CD4-positive, alpha-beta T cell (primary cell): Measurements from ENCODE around the gene TPGS2. TPM values are rescaled to one million over a fixed set of nuclear protein-coding genes. Genes with fewer than 3 reads are reported as not detected.

ENCODE experiments used
- ATAC-seq: fragments of 200-7000 bp; cut with Tn5 transposase; one replicate; pipeline ENCODE4 v1.10.0; 2022; ENCODE audit warnings: mild to moderate bottlenecking; ENCODE audit not compliant: poor library complexity
- CTCF ChIA-PET: fragments of 350-600 bp; sonication (Branson Sonifier 250); formaldehyde crosslinking; loops from one replicate; lab custom pipeline; 2021; ENCODE audit warnings: antibody characterized with exemption, inconsistent platforms; lab: Charles Lee
- POLR2A ChIA-PET: fragments of 350-600 bp; sonication (Branson Sonifier 250); formaldehyde crosslinking; loops from one replicate; lab custom pipeline; 2021; ENCODE audit warnings: antibody characterized with exemption, inconsistent platforms; lab: Charles Lee
- DNase-seq, 14 experiments: peaks; one replicate each; pipeline ENCODE4 v3.0.0-alpha.2; 2013 to 2020; ENCODE audit warnings: mixed read lengths in 2 of 14
- H3K27ac ChIP-seq, 2 donors: one replicate each; pipeline versions ENCODE4 v1.5.1 to v1.7.0; 2013; ENCODE audit warnings: low read length in 2 of 2, low read depth in 1 of 2, mild to moderate bottlenecking in 1 of 2
- H3K27me3 ChIP-seq, 2 experiments: 1 replicate in 1 of 2; 2 replicates in 1 of 2; pipeline versions ENCODE4 v1.6.1 to v1.7.0; 2013; ENCODE audit warnings: low read length in 2 of 2, control low read depth in 1 of 2, mild to moderate bottlenecking in 1 of 2, moderate library complexity in 1 of 2; ENCODE audit not compliant: insufficient read depth in 2 of 2, control insufficient read depth in 1 of 2
- H3K36me3 ChIP-seq: one replicate; pipeline ENCODE4 v1.6.1; 2013; ENCODE audit warnings: low read length, control low read depth; ENCODE audit not compliant: insufficient read depth
- H3K4me1 ChIP-seq: one replicate; pipeline ENCODE4 v1.6.1; 2013; ENCODE audit warnings: low read length, control low read depth; ENCODE audit not compliant: insufficient read depth
- H3K4me3 ChIP-seq: one replicate; pipeline ENCODE4 v1.5.1; 2013; ENCODE audit warnings: mild to moderate bottlenecking, low read length, moderate library complexity
- H3K9me3 ChIP-seq, 2 experiments: 1 replicate in 1 of 2; 2 replicates in 1 of 2; pipeline versions ENCODE4 v1.6.1 to v1.7.0; 2013; ENCODE audit warnings: low read length in 2 of 2, mild to moderate bottlenecking in 2 of 2, control low read depth in 1 of 2, moderate library complexity in 1 of 2; ENCODE audit not compliant: control insufficient read depth in 1 of 2, insufficient read depth in 1 of 2
- H3K27ac Mint-ChIP-seq: one replicate; pipeline ENCODE4 v1.8.0; 2020; ENCODE audit warnings: mixed read lengths
- H3K27me3 Mint-ChIP-seq: one replicate; pipeline ENCODE4 v1.8.0; 2021; ENCODE audit warnings: mixed read lengths
- H3K36me3 Mint-ChIP-seq: one replicate; pipeline ENCODE4 v1.8.0; 2021; ENCODE audit warnings: low read depth, mixed read lengths
- H3K4me1 Mint-ChIP-seq: one replicate; pipeline ENCODE4 v1.8.0; 2021; ENCODE audit warnings: low read depth, mixed read lengths
- H3K4me3 Mint-ChIP-seq: one replicate; pipeline ENCODE4 v1.8.0; 2020; ENCODE audit warnings: mild to moderate bottlenecking, mixed read lengths
- H3K9me3 Mint-ChIP-seq: one replicate; pipeline ENCODE4 v1.8.0; 2020; ENCODE audit warnings: mixed read lengths
- intact Hi-C, 2 experiments: fragments of 100-400 bp; cut with DNase I in 1 of 2; cut with micrococcal nuclease in 1 of 2; formaldehyde crosslinking; loops; one replicate each; pipeline versions ENCODE4 v1.15.1 to v1.9.0; 2023 to 2025; cut with DNase I, micrococcal nuclease
- total RNA-seq, 174 experiments: library from RNA in 2 of 174; stranded (reverse) in 2 of 174; gene quantifications; one replicate each; pipeline ENCODE4 v1.2.3 and lab custom pipeline; 2021 to 2026
- TF ChIP-seq, protein P1 (sequence below): fragments of 200-600 bp; IDR thresholded peaks from one replicate; pipeline ENCODE4 v1.8.0; 2022; ENCODE audit warnings: antibody characterized with exemption, mild to moderate bottlenecking

TPGS2 gene
- total RNA-seq, 2 experiments from 2014 or later = 16.4 to 19.0 TPM

DNA sequence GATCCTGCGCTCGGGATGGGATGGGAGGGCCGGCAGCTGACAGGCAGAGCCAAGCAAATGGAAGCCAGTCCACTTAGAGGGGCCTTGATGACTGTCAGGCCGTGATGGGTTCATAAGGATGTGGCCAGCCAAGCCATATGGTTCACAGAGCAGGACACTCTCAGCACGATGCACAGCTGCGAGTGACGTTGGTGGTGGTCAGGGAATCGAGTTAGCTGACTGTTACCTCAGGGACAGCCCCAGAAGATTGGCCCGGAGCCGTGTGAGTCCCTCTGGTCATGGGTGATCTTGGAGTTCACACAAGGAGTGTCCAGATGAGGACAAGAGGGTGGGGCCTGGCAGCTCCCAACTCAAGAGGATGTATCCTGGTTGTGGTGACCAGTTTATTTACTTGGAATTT lies 70.2 kb downstream of the TPGS2 start:
- DNase-seq (no peak), ATAC-seq (no peak)
- Histone ChIP-seq H3K4me1 (no peaks in the 10 kb centered on the region), H3K27ac (no peak overlapping the region), H3K27me3 (peaks cover 0 to 3% of the 10 kb centered on the region in 2 experiments), H3K4me3 (no peak overlapping the region), H3K36me3 (no peaks in the 10 kb centered on the region), H3K9me3 (peaks cover 0 to 4% of the 10 kb centered on the region in 2 experiments)
- intact Hi-C loops = no loop called here
- Mint-ChIP-seq H3K4me1 (no peaks in the 10 kb centered on the region), H3K9me3 (no peaks in the 10 kb centered on the region), H3K36me3 (no peaks in the 10 kb centered on the region), H3K4me3 (no peak overlapping the region), H3K27me3 (peaks cover 21% of the 10 kb centered on the region), H3K27ac (no peak overlapping the region)
- CTCF ChIA-PET = no interaction called here
- POLR2A ChIA-PET = no interaction called here
- TF ChIP-seq, protein P1, sequence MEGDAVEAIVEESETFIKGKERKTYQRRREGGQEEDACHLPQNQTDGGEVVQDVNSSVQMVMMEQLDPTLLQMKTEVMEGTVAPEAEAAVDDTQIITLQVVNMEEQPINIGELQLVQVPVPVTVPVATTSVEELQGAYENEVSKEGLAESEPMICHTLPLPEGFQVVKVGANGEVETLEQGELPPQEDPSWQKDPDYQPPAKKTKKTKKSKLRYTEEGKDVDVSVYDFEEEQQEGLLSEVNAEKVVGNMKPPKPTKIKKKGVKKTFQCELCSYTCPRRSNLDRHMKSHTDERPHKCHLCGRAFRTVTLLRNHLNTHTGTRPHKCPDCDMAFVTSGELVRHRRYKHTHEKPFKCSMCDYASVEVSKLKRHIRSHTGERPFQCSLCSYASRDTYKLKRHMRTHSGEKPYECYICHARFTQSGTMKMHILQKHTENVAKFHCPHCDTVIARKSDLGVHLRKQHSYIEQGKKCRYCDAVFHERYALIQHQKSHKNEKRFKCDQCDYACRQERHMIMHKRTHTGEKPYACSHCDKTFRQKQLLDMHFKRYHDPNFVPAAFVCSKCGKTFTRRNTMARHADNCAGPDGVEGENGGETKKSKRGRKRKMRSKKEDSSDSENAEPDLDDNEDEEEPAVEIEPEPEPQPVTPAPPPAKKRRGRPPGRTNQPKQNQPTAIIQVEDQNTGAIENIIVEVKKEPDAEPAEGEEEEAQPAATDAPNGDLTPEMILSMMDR = no peak

DNA sequence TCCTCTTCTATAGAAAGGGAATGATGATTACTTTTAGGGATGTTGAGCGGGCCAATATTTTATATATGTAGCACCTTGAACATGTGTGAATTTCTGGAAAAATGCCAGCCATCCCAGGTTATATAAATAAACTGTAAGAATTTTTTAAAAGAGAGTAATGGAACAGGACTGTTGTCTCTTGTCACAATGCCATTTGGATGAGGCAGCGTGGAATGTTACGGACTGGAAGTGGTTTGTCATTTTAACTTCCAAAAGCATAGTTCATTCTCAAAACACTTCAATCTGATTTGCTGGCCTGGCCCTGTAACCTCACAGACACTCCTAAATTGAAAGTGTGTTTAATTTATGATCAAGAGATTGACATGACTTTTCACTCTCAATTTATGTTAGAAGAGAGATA lies 70.8 kb downstream of the TPGS2 start:
- no peaks in the 10 kb centered on the region for H3K36me3 Mint-ChIP-seq
- peaks cover 0 to 3% of the 10 kb centered on the region in 2 experiments for H3K27me3 ChIP-seq
- no peak overlapping the region for H3K27ac Mint-ChIP-seq
- peaks cover 0 to 4% of the 10 kb centered on the region in 2 experiments for H3K9me3 ChIP-seq
- DNase-seq (no peak), ATAC-seq (no peak)
- H3K27me3 Mint-ChIP-seq = peaks cover 28% of the 10 kb centered on the region
- H3K4me1 Mint-ChIP-seq = no peaks in the 10 kb centered on the region
- TF ChIP-seq, protein P1 = no peak
- intact Hi-C loops = no loop called here
- H3K4me1 ChIP-seq = no peaks in the 10 kb centered on the region
- H3K4me3 ChIP-seq = no peak overlapping the region
- no peaks in the 10 kb centered on the region for H3K36me3 ChIP-seq
- CTCF ChIA-PET = no interaction called here
- POLR2A ChIA-PET = no interaction called here
- H3K9me3 Mint-ChIP-seq = no peaks in the 10 kb centered on the region
- H3K4me3 Mint-ChIP-seq = no peak overlapping the region
- H3K27ac ChIP-seq = no peak overlapping the region

DNA sequence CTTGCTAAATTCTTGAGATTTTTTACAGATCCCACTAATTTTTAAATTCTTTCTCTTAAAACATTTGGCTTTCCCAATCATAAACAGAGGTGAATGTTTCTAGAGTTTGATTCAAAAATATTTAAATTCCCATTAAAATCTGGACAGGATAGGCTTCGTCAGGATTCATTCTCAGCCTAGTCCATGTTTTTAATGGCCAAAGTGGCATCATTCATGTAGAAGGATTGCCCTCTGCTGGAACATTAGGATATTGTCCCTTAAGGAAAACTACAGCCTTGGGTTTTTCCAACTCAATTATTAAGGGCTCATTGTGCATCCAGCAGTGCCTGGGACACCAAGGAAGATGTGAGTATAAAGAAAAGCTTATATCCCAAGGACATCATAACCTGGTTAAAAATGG lies 71.7 kb downstream of the TPGS2 start:
- H3K4me1 ChIP-seq = no peaks in the 10 kb centered on the region
- no peaks in the 10 kb centered on the region for H3K4me1 Mint-ChIP-seq
- CTCF ChIA-PET = no interaction called here

More for the DNA sequence above, 71.7 kb downstream of the TPGS2 start:
- no peak for DNase-seq
- H3K27ac ChIP-seq = no peak overlapping the region
- Mint-ChIP-seq H3K36me3 (no peaks in the 10 kb centered on the region), H3K4me3 (no peak overlapping the region), H3K27ac (no peak overlapping the region), H3K9me3 (peaks cover 3% of the 10 kb centered on the region), H3K27me3 (peaks cover 29% of the 10 kb centered on the region)
- H3K27me3 ChIP-seq = peaks cover 0 to 3% of the 10 kb centered on the region in 2 experiments
- H3K36me3 ChIP-seq = no peaks in the 10 kb centered on the region
- POLR2A ChIA-PET = no interaction called here
- TF ChIP-seq, protein P1 = no peak
- no peak overlapping the region for H3K4me3 ChIP-seq
- H3K9me3 ChIP-seq = peaks cover 0 to 4% of the 10 kb centered on the region in 2 experiments
- ATAC-seq = no peak
- intact Hi-C loops = no loop called here
